ENCODE data around the gene SCMH1. TPM values are rescaled to one million over a fixed set of nuclear protein-coding genes. Genes with fewer than 3 reads are reported as not detected.

SCMH1 gene
- total RNA-seq, 4 donors from 2014 or later = 17.6 to 48.2 (median 21.8) TPM

- TF ChIP-seq CTCF (IDR thresholded peaks at IDR 0.05) = no peak
- TF ChIP-seq POLR2AphosphoS5 (IDR thresholded peaks at IDR 0.05) = no peak
- TF ChIP-seq POLR2A (IDR thresholded peaks at IDR 0.05) = no peak
- no peak for TF ChIP-seq EP300 (IDR thresholded peaks at IDR 0.05)
- Histone ChIP-seq H3K4me3 (no peak overlapping the region), H3K27me3 (no peaks in the 10 kb centered on the region), H3K4me1 (peaks cover 30% of the 10 kb centered on the region), H3K27ac (no peak overlapping the region), H3K36me3 (no peaks in the 10 kb centered on the region), H3K9me3 (no peaks in the 10 kb centered on the region)
- DNase-seq (ENCODE audit: low spot score in 2 of 2) = no peak
- 48% methylated on average over 1 of the region's 1 CpG for WGBS
Measured at GRCh38 chr1:41102653-41103052, 139.5 kb downstream of the SCMH1 start.

- no peak for TF ChIP-seq CTCF (IDR thresholded peaks at IDR 0.05)
- peak in 2 of 3 donors; percentile 56 to 62 for TF ChIP-seq POLR2AphosphoS5 (IDR thresholded peaks at IDR 0.05)
- peaks cover 30% of the 10 kb centered on the region for H3K4me1 ChIP-seq
- no peaks in the 10 kb centered on the region for H3K27me3 ChIP-seq
- H3K36me3 ChIP-seq = no peaks in the 10 kb centered on the region
- peak; percentile 90 for DNase-seq (ENCODE audit: low spot score in 2 of 2)
- no peak overlapping the region for H3K27ac ChIP-seq
- WGBS = 25% methylated on average over 2 of the region's 2 CpGs
- H3K4me3 ChIP-seq = no peak overlapping the region
- H3K9me3 ChIP-seq = no peaks in the 10 kb centered on the region
Measured at GRCh38 chr1:41101950-41102607, 140.0 kb downstream of the SCMH1 start.

GRCh38 chr1:41101076-41101475 lies 141.0 kb downstream of the SCMH1 start:
- Histone ChIP-seq H3K9me3 (no peaks in the 10 kb centered on the region), H3K27me3 (no peaks in the 10 kb centered on the region), H3K27ac (no peak overlapping the region), H3K36me3 (no peaks in the 10 kb centered on the region), H3K4me1 (peaks cover 30% of the 10 kb centered on the region), H3K4me3 (no peak overlapping the region)
- TF ChIP-seq POLR2AphosphoS5 (IDR thresholded peaks at IDR 0.05) (no peak), POLR2A (IDR thresholded peaks at IDR 0.05) (no peak), CTCF (IDR thresholded peaks at IDR 0.05) (no peak), EP300 (IDR thresholded peaks at IDR 0.05) (no peak)
- WGBS = 88% methylated on average over 1 of the region's 1 CpG
- no peak for DNase-seq (ENCODE audit: low spot score in 2 of 2)

DNA sequence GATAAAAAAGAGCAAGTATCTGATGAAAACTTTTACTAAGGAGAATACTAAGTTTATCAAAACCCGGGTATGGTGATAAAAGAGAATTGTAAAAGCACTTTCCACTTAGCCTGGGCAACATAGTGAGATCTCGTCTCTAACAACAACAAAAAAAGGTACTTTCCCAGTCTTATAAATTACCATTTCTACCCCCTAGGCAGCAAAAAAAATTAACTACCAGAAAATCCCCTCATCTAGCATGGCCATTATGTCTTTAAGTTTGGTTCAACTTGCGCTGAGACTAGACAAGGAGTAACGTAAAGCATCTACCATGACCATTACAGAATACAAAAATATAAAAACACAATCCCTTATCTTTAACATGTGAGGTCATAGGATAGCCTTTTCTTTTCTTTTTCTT lies 141.9 kb downstream of the SCMH1 start:
- 90% methylated on average over 4 of the region's 4 CpGs for WGBS
- Histone ChIP-seq H3K36me3 (no peaks in the 10 kb centered on the region), H3K27ac (no peak overlapping the region), H3K4me3 (no peak overlapping the region), H3K9me3 (no peaks in the 10 kb centered on the region), H3K27me3 (no peaks in the 10 kb centered on the region), H3K4me1 (peaks cover 30% of the 10 kb centered on the region)
- TF ChIP-seq CTCF (IDR thresholded peaks at IDR 0.05) = no peak
- TF ChIP-seq EP300 (IDR thresholded peaks at IDR 0.05) = no peak
- TF ChIP-seq POLR2A (IDR thresholded peaks at IDR 0.05) = no peak
- TF ChIP-seq POLR2AphosphoS5 (IDR thresholded peaks at IDR 0.05) = no peak
- DNase-seq (ENCODE audit: low spot score in 2 of 2) = no peak

DNA sequence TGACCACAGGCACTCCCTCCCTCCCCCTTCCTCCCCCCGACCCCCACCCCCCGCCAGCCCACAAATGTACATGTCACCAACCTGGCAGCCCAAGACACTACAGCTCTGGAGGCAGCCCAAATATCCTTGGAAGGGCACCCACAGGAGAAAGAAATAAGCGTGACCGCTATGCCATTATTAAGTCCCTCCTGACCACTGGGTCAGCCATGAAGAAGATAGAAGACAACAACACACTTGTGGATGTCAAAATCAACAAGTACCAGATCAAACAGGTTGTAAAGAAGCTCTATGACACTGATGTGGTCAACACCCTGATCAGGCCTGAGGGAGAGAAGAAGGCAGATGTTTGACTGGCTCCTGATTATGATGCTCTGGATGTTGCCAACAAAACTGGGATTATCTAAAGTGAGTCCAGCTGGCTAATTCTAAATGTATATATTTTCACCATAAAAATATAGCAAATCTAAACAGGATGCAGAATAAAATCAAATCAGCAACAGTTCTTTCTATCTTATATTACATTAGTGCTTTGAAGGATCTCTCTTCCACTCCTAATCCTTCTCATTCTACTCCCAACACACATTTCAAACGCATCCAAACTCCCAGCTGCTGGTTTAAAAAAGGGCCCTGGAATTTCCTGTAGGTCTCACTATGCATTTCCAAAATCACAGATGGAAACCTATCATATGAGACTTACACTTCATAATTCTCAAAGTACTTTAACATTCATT lies 143.2 kb downstream of the SCMH1 start:
- 86% methylated on average over 5 of the region's 5 CpGs for WGBS
- H3K27me3 ChIP-seq = no peaks in the 10 kb centered on the region
- peaks cover 28% of the 10 kb centered on the region for H3K4me1 ChIP-seq
- no peak overlapping the region for H3K4me3 ChIP-seq
- DNase-seq (ENCODE audit: low spot score in 2 of 2) = no peak
- no peak for TF ChIP-seq POLR2A (IDR thresholded peaks at IDR 0.05)
- no peak for TF ChIP-seq CTCF (IDR thresholded peaks at IDR 0.05)
- TF ChIP-seq EP300 (IDR thresholded peaks at IDR 0.05) = no peak
- H3K36me3 ChIP-seq = no peaks in the 10 kb centered on the region
- no peaks in the 10 kb centered on the region for H3K9me3 ChIP-seq
- H3K27ac ChIP-seq = no peak overlapping the region
